A204.1 (cell line): ENCODE measurements around the gene ATOX1.

ENCODE experiments used
- FAIRE-seq: peaks from 2 replicates; lab custom pipeline; 2012; peaks lifted over from hg19 to GRCh38; lab: Jason Lieb, UNC

Gene ATOX1

GRCh38 chr5:151697452-151697851, 61.0 kb downstream of the ATOX1 start:
- no peak for FAIRE-seq

- no peak for FAIRE-seq
Observed at GRCh38 chr5:151696470-151697061, 61.9 kb downstream of the ATOX1 start.

- no peak for FAIRE-seq
Observed at GRCh38 chr5:151695464-151695863, 63.0 kb downstream of the ATOX1 start.

- FAIRE-seq = no peak
Observed at GRCh38 chr5:151694035-151694485, 64.4 kb downstream of the ATOX1 start.
